Suprapubic skin (tissue), 4 donors: ENCODE data around the gene EPHB1. TPM values are rescaled to one million over a fixed set of nuclear protein-coding genes. Genes with fewer than 3 reads are reported as not detected.

Source experiments
- DNase-seq, 2 donors: peaks; one replicate each; pipeline ENCODE4 v3.0.0-alpha.2; 2019; ENCODE audit warnings: low spot score in 2 of 2
- H3K27ac ChIP-seq: fragments of 200-600 bp; sonication (generic); one replicate; pipeline ENCODE4 v1.5.1; 2019
- H3K27me3 ChIP-seq: fragments of 200-600 bp; sonication (generic); one replicate; pipeline ENCODE4 v1.5.1; 2019
- H3K36me3 ChIP-seq: fragments of 200-600 bp; sonication (generic); one replicate; pipeline ENCODE4 v1.5.1; 2019
- H3K4me1 ChIP-seq: fragments of 200-600 bp; sonication (generic); one replicate; pipeline ENCODE4 v1.5.1; 2019
- H3K4me3 ChIP-seq: fragments of 200-600 bp; sonication (generic); one replicate; pipeline ENCODE4 v1.5.1; 2019; ENCODE audit warnings: mild to moderate bottlenecking
- H3K9me3 ChIP-seq: fragments of 200-600 bp; sonication (generic); one replicate; pipeline ENCODE4 v1.5.1; 2019
- EP300 ChIP-seq: sonication (generic); formaldehyde crosslinking; IDR thresholded peaks from one replicate; pipeline ENCODE4 v1.6.1; 2017; ENCODE audit warnings: antibody characterized with exemption
- POLR2A ChIP-seq, 2 donors: fragments of 450-650 bp; IDR thresholded peaks; one replicate each; pipeline ENCODE4 v1.6.1; 2017; ENCODE audit warnings: antibody characterized with exemption in 2 of 2, mild to moderate bottlenecking in 2 of 2, moderate library complexity in 2 of 2
- POLR2AphosphoS5 ChIP-seq, 3 donors: sonication (generic); formaldehyde crosslinking; IDR thresholded peaks; one replicate each; pipeline ENCODE4 v1.6.1; 2017; ENCODE audit warnings: antibody characterized with exemption in 3 of 3
- WGBS: methylation state at CpG from one replicate; pipeline ENCODE4 v1.1.5; 2018; 5-methylcytosine and 5-hydroxymethylcytosine counted together
- total RNA-seq, 4 donors: library from RNA; depleted of rRNA; stranded (reverse); fragments of >200 nt; gene quantifications; one replicate each; pipeline ENCODE4 v1.1.0, GENCODE V29; 2016
- TF ChIP-seq, protein P1 (sequence below), 2 donors: fragments of 200-600 bp in 1 of 2; fragments of 450-650 bp in 1 of 2; sonication (generic) in 1 of 2; IDR thresholded peaks; one replicate each; pipeline ENCODE4 v1.5.1; 2016 to 2019; ENCODE audit warnings: antibody characterized with exemption in 2 of 2, mild to moderate bottlenecking in 1 of 2, moderate library complexity in 1 of 2

Gene EPHB1
- total RNA-seq, 4 donors from 2014 or later, result 8.5 to 30.7 (median 18.5) TPM

DNA sequence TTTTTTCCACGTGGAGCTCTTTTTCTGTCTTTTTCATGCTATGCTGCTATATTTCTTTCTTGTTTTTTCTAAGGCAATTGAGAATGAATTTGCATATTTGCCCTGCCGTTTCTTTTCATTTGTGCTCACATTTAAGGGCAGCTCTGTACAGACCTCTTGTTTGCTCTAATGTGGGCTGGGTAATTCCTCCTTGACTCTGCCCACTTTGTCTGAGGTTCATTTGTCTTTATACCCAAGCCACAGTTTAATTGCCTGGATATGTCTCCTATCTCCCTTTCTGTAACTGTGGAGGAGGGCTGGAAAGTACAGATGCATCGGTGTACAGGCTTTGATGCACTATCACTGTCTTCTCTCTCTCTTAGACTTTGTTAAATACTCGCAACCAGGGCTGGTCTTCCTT is 195.9 kb downstream of the EPHB1 start:
- Histone ChIP-seq H3K27me3 (no peaks in the 10 kb centered on the region), H3K36me3 (no peaks in the 10 kb centered on the region), H3K4me3 (no peak overlapping the region), H3K27ac (no peak overlapping the region), H3K9me3 (no peaks in the 10 kb centered on the region), H3K4me1 (no peaks in the 10 kb centered on the region)
- WGBS, result 72% methylated on average over 4 of the region's 4 CpGs
- TF ChIP-seq, protein P1, sequence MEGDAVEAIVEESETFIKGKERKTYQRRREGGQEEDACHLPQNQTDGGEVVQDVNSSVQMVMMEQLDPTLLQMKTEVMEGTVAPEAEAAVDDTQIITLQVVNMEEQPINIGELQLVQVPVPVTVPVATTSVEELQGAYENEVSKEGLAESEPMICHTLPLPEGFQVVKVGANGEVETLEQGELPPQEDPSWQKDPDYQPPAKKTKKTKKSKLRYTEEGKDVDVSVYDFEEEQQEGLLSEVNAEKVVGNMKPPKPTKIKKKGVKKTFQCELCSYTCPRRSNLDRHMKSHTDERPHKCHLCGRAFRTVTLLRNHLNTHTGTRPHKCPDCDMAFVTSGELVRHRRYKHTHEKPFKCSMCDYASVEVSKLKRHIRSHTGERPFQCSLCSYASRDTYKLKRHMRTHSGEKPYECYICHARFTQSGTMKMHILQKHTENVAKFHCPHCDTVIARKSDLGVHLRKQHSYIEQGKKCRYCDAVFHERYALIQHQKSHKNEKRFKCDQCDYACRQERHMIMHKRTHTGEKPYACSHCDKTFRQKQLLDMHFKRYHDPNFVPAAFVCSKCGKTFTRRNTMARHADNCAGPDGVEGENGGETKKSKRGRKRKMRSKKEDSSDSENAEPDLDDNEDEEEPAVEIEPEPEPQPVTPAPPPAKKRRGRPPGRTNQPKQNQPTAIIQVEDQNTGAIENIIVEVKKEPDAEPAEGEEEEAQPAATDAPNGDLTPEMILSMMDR (IDR thresholded peaks at IDR 0.05), result no peak
- no peak for TF ChIP-seq EP300
- no peak for TF ChIP-seq POLR2A (IDR thresholded peaks at IDR 0.05)
- TF ChIP-seq POLR2AphosphoS5 (IDR thresholded peaks at IDR 0.05), result no peak
- DNase-seq, result no peak

DNA sequence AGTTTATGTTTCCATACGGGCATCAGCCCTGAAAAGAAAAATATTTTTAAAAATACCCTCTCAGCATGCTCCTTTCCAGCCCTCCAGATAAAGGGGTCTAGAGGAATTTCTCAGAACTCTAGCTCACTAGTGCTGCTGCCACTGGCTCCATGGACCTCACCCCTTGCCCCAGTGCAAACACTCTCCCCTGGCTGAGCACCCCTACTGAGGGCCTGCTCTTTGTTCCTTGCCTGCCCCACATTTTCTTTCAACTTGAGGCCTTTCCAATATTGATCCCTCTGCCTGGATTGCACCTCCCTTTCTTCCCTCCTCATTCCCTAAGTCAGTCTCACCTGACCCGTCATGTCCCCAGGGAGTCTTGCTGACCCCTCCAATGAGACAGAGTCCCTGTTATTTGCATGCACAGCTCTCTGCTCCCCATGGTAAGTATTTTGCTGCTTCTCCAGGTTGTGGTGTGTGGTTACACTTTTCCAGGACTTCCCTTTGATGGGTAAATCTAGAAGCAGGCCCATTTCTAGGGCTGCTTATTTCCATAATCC is 196.5 kb downstream of the EPHB1 start:
- no peaks in the 10 kb centered on the region for H3K9me3 ChIP-seq
- H3K36me3 ChIP-seq, result no peaks in the 10 kb centered on the region
- no peaks in the 10 kb centered on the region for H3K27me3 ChIP-seq
- H3K4me3 ChIP-seq, result no peak overlapping the region
- H3K27ac ChIP-seq, result no peak overlapping the region
- H3K4me1 ChIP-seq, result no peaks in the 10 kb centered on the region
- DNase-seq, result no peak
- TF ChIP-seq POLR2AphosphoS5 (IDR thresholded peaks at IDR 0.05) (no peak), EP300 (no peak), POLR2A (IDR thresholded peaks at IDR 0.05) (no peak)
- TF ChIP-seq, protein P1 (IDR thresholded peaks at IDR 0.05), result no peak
- WGBS, result 94% methylated on average over 2 of the region's 2 CpGs

DNA sequence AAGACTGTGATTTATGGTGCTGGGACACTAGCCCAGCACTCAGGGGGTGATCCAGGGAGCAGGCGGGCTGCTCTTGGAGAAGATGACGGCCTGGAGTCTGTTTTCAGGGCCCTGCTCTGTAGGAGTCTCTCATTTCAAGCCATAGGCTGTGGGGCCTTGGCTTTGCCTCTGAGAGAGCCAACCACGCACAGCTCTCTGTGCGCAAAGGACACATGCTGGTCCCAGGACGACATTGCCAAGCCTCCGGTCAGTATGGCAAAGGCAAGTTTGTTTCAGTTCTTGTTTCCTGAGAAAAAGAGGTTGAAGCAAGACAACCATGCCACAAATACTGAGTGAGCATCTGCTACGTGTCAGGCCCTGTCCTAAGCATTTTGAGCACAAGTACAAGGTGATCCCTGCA is 197.1 kb downstream of the EPHB1 start:
- H3K4me1 ChIP-seq, result no peaks in the 10 kb centered on the region
- no peak for DNase-seq
- H3K27me3 ChIP-seq, result no peaks in the 10 kb centered on the region
- H3K36me3 ChIP-seq, result no peaks in the 10 kb centered on the region
- H3K27ac ChIP-seq, result no peak overlapping the region
- H3K9me3 ChIP-seq, result no peaks in the 10 kb centered on the region
- WGBS, result 93% methylated on average over 7 of the region's 7 CpGs
- TF ChIP-seq POLR2A (IDR thresholded peaks at IDR 0.05) (no peak), POLR2AphosphoS5 (IDR thresholded peaks at IDR 0.05) (no peak), EP300 (no peak)
- TF ChIP-seq, protein P1 (IDR thresholded peaks at IDR 0.05), result no peak
- H3K4me3 ChIP-seq, result no peak overlapping the region

DNA sequence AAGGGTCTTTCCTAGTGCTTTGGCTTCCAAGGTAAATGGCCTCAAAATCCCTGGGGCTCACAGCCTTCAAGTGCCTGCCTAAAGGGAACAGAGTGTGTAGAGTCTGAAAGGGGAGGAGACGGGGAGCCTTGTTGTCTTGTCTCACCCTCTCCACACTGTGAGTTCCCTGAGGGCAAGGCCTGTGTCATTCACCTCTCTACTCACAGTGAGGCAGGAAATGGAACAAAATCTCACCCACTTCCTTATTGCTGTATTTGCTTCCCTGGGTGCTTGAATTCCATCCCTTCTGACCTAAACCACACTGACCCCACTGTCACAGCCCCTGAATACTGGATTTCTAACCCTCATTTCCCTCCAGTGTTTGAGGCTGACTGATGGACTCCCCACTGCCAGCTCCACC is 197.5 kb downstream of the EPHB1 start:
- Histone ChIP-seq H3K36me3 (no peaks in the 10 kb centered on the region), H3K4me3 (no peak overlapping the region), H3K4me1 (no peaks in the 10 kb centered on the region), H3K9me3 (no peaks in the 10 kb centered on the region), H3K27me3 (no peaks in the 10 kb centered on the region), H3K27ac (no peak overlapping the region)
- DNase-seq, result no peak
- WGBS, result 57% methylated on average over 1 of the region's 1 CpG
- TF ChIP-seq, protein P1 (IDR thresholded peaks at IDR 0.05), result no peak
- TF ChIP-seq EP300, result no peak
- no peak for TF ChIP-seq POLR2AphosphoS5 (IDR thresholded peaks at IDR 0.05)
- no peak for TF ChIP-seq POLR2A (IDR thresholded peaks at IDR 0.05)

DNA sequence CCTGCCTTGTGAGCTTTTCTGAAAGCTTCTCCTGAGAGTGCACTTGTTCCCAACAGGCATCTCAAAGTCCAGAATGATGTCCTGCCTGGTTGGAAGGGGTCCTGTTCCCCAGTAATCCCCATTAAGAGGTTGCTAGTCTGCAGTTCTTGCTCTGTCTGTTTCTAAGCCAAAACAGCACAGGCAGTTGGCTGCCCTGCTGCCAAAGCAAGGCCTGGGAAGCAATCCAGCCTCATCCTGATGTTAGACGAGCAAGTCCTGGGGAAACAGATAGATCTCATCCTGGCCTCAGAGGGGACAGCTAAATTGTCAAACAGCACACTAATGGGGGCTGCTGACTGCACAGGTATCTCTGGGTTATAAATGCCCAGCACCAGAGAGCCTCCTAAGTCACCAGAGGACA is 198.0 kb downstream of the EPHB1 start:
- TF ChIP-seq EP300, result no peak
- no peak for TF ChIP-seq POLR2A (IDR thresholded peaks at IDR 0.05)
- TF ChIP-seq POLR2AphosphoS5 (IDR thresholded peaks at IDR 0.05), result no peak
- TF ChIP-seq, protein P1 (IDR thresholded peaks at IDR 0.05), result no peak
- no peak overlapping the region for H3K4me3 ChIP-seq
- H3K9me3 ChIP-seq, result no peaks in the 10 kb centered on the region
- WGBS, result 33% methylated on average over 1 of the region's 1 CpG
- H3K4me1 ChIP-seq, result no peaks in the 10 kb centered on the region
- no peak overlapping the region for H3K27ac ChIP-seq
- DNase-seq, result no peak
- no peaks in the 10 kb centered on the region for H3K27me3 ChIP-seq
- no peaks in the 10 kb centered on the region for H3K36me3 ChIP-seq
